Lower lobe of right lung (tissue), 2 donors: ENCODE data around the gene PDE4A. TPM values are rescaled to one million over a fixed set of nuclear protein-coding genes. Genes with fewer than 3 reads are reported as not detected.

Source experiments
- ATAC-seq, 2 donors: fragments of 200-7000 bp; cut with Tn5 transposase; one replicate each; pipeline ENCODE4 v1.9.1; 2020 to 2022; ENCODE audit warnings: mild to moderate bottlenecking in 2 of 2, moderate library complexity in 2 of 2
- DNase-seq: peaks from one replicate; pipeline ENCODE4 v3.0.0-alpha.2; 2020
- H3K27ac ChIP-seq: fragments of 200-600 bp; one replicate; pipeline ENCODE4 v1.8.0; 2022
- H3K27me3 ChIP-seq: fragments of 200-600 bp; one replicate; pipeline ENCODE4 v1.8.0; 2022; ENCODE audit warnings: low read depth
- H3K36me3 ChIP-seq: fragments of 200-600 bp; one replicate; pipeline ENCODE4 v1.8.0; 2022; ENCODE audit warnings: mild to moderate bottlenecking
- H3K4me1 ChIP-seq: fragments of 200-600 bp; one replicate; pipeline ENCODE4 v1.8.0; 2022
- H3K4me3 ChIP-seq: fragments of 200-600 bp; one replicate; pipeline ENCODE4 v1.8.0; 2022; ENCODE audit warnings: mild to moderate bottlenecking
- H3K9me3 ChIP-seq: fragments of 200-600 bp; one replicate; pipeline ENCODE4 v1.8.0; 2022
- CTCF ChIP-seq: fragments of 200-600 bp; IDR thresholded peaks from one replicate; pipeline ENCODE4 v1.8.0; 2022; ENCODE audit warnings: antibody characterized with exemption, mild to moderate bottlenecking
- intact Hi-C: fragments of 100-400 bp; cut with DNase I; formaldehyde crosslinking; loops from one replicate; pipeline ENCODE4 v1.11.0; 2022
- total RNA-seq: library from RNA; stranded (reverse); fragmentation: NEBNext Ultra II Directional; extraction: Animal tissue kit (Norgen Biotek cat#: 25700); gene quantifications from one replicate; pipeline ENCODE4 v1.2.1, GENCODE V29; 2021
- donor health status: DM: no; HTN: yes; CAD: no; lungs with severe emphysema.

Gene PDE4A
- total RNA-seq, 1 donor from 2014 or later, result 35.9 TPM

GRCh38 chr19:10399878-10400277 is 20.5 kb upstream of the PDE4A start:
- no peaks in the 10 kb centered on the region for H3K9me3 ChIP-seq
- no peak for DNase-seq
- no peak for ATAC-seq
- peaks cover 1% of the 10 kb centered on the region for H3K27me3 ChIP-seq
- intact Hi-C loops, result no loop called here
- H3K4me3 ChIP-seq, result no peak overlapping the region
- peaks cover 41% of the 10 kb centered on the region for H3K4me1 ChIP-seq
- H3K27ac ChIP-seq, result no peak overlapping the region
- TF ChIP-seq CTCF, result no peak
- H3K36me3 ChIP-seq, result peaks cover 38% of the 10 kb centered on the region

- no peak for ATAC-seq
- peak overlapping the region; percentile 84 for H3K27ac ChIP-seq
- H3K4me3 ChIP-seq, result peak overlapping the region; percentile 94
- intact Hi-C loops, result no loop called here
- peaks cover 18% of the 10 kb centered on the region for H3K36me3 ChIP-seq
- DNase-seq, result peak; percentile 68
- H3K9me3 ChIP-seq, result no peaks in the 10 kb centered on the region
- peaks cover 65% of the 10 kb centered on the region for H3K4me1 ChIP-seq
- peaks cover 4% of the 10 kb centered on the region for H3K27me3 ChIP-seq
- no peak for TF ChIP-seq CTCF
Observed at GRCh38 chr19:10402441-10403038, 17.8 kb upstream of the PDE4A start.

- intact Hi-C loops, result no loop called here
- peaks cover 8% of the 10 kb centered on the region for H3K27me3 ChIP-seq
- no peak for TF ChIP-seq CTCF
- peak within 1 kb of the TSS; percentile 84 for H3K27ac ChIP-seq
- DNase-seq, result peak; percentile 97
- peak within 1 kb of the TSS; percentile 94 for H3K4me3 ChIP-seq
- no peaks in the 10 kb centered on the region for H3K9me3 ChIP-seq
- H3K4me1 ChIP-seq, result peaks cover 69% of the 10 kb centered on the region
- ATAC-seq, result peak; percentile 96
- H3K36me3 ChIP-seq, result peaks cover 10% of the 10 kb centered on the region
Observed at GRCh38 chr19:10403137-10404021, 17.0 kb upstream of the PDE4A start, which contains the start of gene CDC37. Gene CDC37, minus strand, starts transcription at chr19:10403542. Its CDS starts 63 bp downstream, at chr19:10403479.

- Histone ChIP-seq H3K4me3 (peak overlapping the region; percentile 94), H3K27me3 (peaks cover 17% of the 10 kb centered on the region), H3K4me1 (peaks cover 76% of the 10 kb centered on the region), H3K9me3 (no peaks in the 10 kb centered on the region), H3K27ac (no peak overlapping the region), H3K36me3 (no peaks in the 10 kb centered on the region)
- no peak for DNase-seq
- TF ChIP-seq CTCF, result no peak
- ATAC-seq, result no peak
- intact Hi-C loops, result no loop called here
Observed at GRCh38 chr19:10404888-10405820, 15.2 kb upstream of the PDE4A start.

GRCh38 chr19:10406191-10406590 is 14.1 kb upstream of the PDE4A start:
- Histone ChIP-seq H3K4me3 (no peak overlapping the region), H3K36me3 (no peaks in the 10 kb centered on the region), H3K27ac (no peak overlapping the region), H3K27me3 (peaks cover 17% of the 10 kb centered on the region), H3K9me3 (no peaks in the 10 kb centered on the region), H3K4me1 (peaks cover 66% of the 10 kb centered on the region)
- no peak for ATAC-seq
- no peak for DNase-seq
- no peak for TF ChIP-seq CTCF
- intact Hi-C loops, result no loop called here
